ENCODE measurements around the gene DNAJC24.

- no peak for TF ChIP-seq CTCF (IDR thresholded peaks at IDR 0.05)
- TF ChIP-seq POLR2A (IDR thresholded peaks at IDR 0.05): no peak
- no peak for TF ChIP-seq POLR2AphosphoS5 (IDR thresholded peaks at IDR 0.05)
These were observed 48.2 kb downstream of the DNAJC24 start for GRCh38 chr11:31417816-31418215.

Measured in prostate gland (tissue), 2 donors.